Neural crest cell (in vitro differentiated cells): ENCODE data around the gene ROBO1. TPM values are rescaled to one million over a fixed set of nuclear protein-coding genes. Genes with fewer than 3 reads are reported as not detected.

Experiments used
- DNase-seq: peaks from one replicate; pipeline ENCODE4 v3.0.0; 2021; ENCODE audit warnings: low read depth, mixed read lengths, low spot score
- H3K27ac Mint-ChIP-seq: one replicate; pipeline ENCODE4 v1.8.0; 2021; ENCODE audit warnings: mild to moderate bottlenecking, mixed read lengths; ENCODE audit not compliant: unreplicated experiment
- H3K27me3 Mint-ChIP-seq: 2 replicates; pipeline ENCODE4 v1.8.0; 2021; ENCODE audit warnings: low read depth, mild to moderate bottlenecking, mixed read lengths
- H3K36me3 Mint-ChIP-seq: 2 replicates; pipeline ENCODE4 v1.8.0; 2021; ENCODE audit warnings: low read depth, mild to moderate bottlenecking, mixed read lengths
- H3K4me1 Mint-ChIP-seq: 2 replicates; pipeline ENCODE4 v1.8.0; 2021; ENCODE audit warnings: mixed read lengths
- H3K4me3 Mint-ChIP-seq: one replicate; pipeline ENCODE4 v1.8.0; 2021; ENCODE audit warnings: mild to moderate bottlenecking, mixed read lengths
- H3K9me3 Mint-ChIP-seq: 2 replicates; pipeline ENCODE4 v1.8.0; 2021; ENCODE audit warnings: mixed read lengths
- CTCF ChIP-seq: fragments of 200-600 bp; sonication (generic); conservative IDR thresholded peaks from 2 replicates; pipeline ENCODE4 v1.5.0; 2021; ENCODE audit warnings: antibody characterized with exemption, mild to moderate bottlenecking
- total RNA-seq: library from RNA; stranded (reverse); gene quantifications from 2 replicates; pipeline ENCODE4 v1.2.1, GENCODE V29; 2021

The ROBO1 gene
- total RNA-seq, 1 donor from 2014 or later, result 88.7 TPM

- H3K27me3 Mint-ChIP-seq, result no peaks in the 10 kb centered on the region
- peaks cover 2% of the 10 kb centered on the region for H3K9me3 Mint-ChIP-seq
- no peak for DNase-seq
- no peaks in the 10 kb centered on the region for H3K36me3 Mint-ChIP-seq
- no peak overlapping the region for H3K27ac Mint-ChIP-seq
- peak; percentile 38 for TF ChIP-seq CTCF
- H3K4me3 Mint-ChIP-seq, result no peak overlapping the region
- no peaks in the 10 kb centered on the region for H3K4me1 Mint-ChIP-seq
These were observed 43.6 kb downstream of the ROBO1 start for GRCh38 chr3:79724206-79724605.

GRCh38 chr3:79690072-79690471 lies 77.7 kb downstream of the ROBO1 start:
- Mint-ChIP-seq H3K4me3 (no peak overlapping the region), H3K36me3 (no peaks in the 10 kb centered on the region), H3K9me3 (no peaks in the 10 kb centered on the region), H3K27ac (no peak overlapping the region), H3K27me3 (no peaks in the 10 kb centered on the region), H3K4me1 (no peaks in the 10 kb centered on the region)
- no peak for TF ChIP-seq CTCF
- DNase-seq, result no peak

- TF ChIP-seq CTCF, result no peak
- H3K36me3 Mint-ChIP-seq, result no peaks in the 10 kb centered on the region
- H3K4me3 Mint-ChIP-seq, result no peak overlapping the region
- no peak for DNase-seq
- H3K27ac Mint-ChIP-seq, result no peak overlapping the region
- H3K9me3 Mint-ChIP-seq, result peaks cover 4% of the 10 kb centered on the region
- no peaks in the 10 kb centered on the region for H3K4me1 Mint-ChIP-seq
- no peaks in the 10 kb centered on the region for H3K27me3 Mint-ChIP-seq
These were observed 82.7 kb downstream of the ROBO1 start for GRCh38 chr3:79685108-79685507.

- Mint-ChIP-seq H3K9me3 (peaks cover 5% of the 10 kb centered on the region), H3K4me3 (no peak overlapping the region), H3K27me3 (no peaks in the 10 kb centered on the region), H3K36me3 (no peaks in the 10 kb centered on the region), H3K27ac (no peak overlapping the region), H3K4me1 (no peaks in the 10 kb centered on the region)
- no peak for TF ChIP-seq CTCF
- DNase-seq, result no peak
These were observed 83.8 kb downstream of the ROBO1 start for GRCh38 chr3:79684041-79684440.

- H3K4me3 Mint-ChIP-seq, result no peak overlapping the region
- no peak for DNase-seq
- H3K27me3 Mint-ChIP-seq, result no peaks in the 10 kb centered on the region
- no peaks in the 10 kb centered on the region for H3K4me1 Mint-ChIP-seq
- TF ChIP-seq CTCF, result no peak
- H3K9me3 Mint-ChIP-seq, result peaks cover 3% of the 10 kb centered on the region
- H3K36me3 Mint-ChIP-seq, result no peaks in the 10 kb centered on the region
- no peak overlapping the region for H3K27ac Mint-ChIP-seq
These were observed 95.1 kb downstream of the ROBO1 start for GRCh38 chr3:79672731-79673130.

GRCh38 chr3:79672075-79672474 lies 95.7 kb downstream of the ROBO1 start:
- Mint-ChIP-seq H3K9me3 (peaks cover under 1% of the 10 kb centered on the region), H3K27me3 (no peaks in the 10 kb centered on the region), H3K27ac (no peak overlapping the region), H3K4me1 (no peaks in the 10 kb centered on the region), H3K36me3 (no peaks in the 10 kb centered on the region), H3K4me3 (no peak overlapping the region)
- no peak for DNase-seq
- no peak for TF ChIP-seq CTCF
